Lower leg skin (tissue), 3 donors: ENCODE data around the gene RHOB.

Experiments
- CTCF ChIP-seq, 3 donors: fragments of 450-650 bp; IDR thresholded peaks; one replicate each; pipeline ENCODE4 v1.5.1; 2016; ENCODE audit warnings: antibody characterized with exemption in 3 of 3, mild to moderate bottlenecking in 3 of 3, moderate library complexity in 2 of 3
- POLR2A ChIP-seq, 2 donors: fragments of 450-650 bp; IDR thresholded peaks; one replicate each; pipeline ENCODE4 v1.6.1; 2016 to 2017; ENCODE audit warnings: antibody characterized with exemption in 2 of 2, mild to moderate bottlenecking in 1 of 2, moderate library complexity in 1 of 2

DNA sequence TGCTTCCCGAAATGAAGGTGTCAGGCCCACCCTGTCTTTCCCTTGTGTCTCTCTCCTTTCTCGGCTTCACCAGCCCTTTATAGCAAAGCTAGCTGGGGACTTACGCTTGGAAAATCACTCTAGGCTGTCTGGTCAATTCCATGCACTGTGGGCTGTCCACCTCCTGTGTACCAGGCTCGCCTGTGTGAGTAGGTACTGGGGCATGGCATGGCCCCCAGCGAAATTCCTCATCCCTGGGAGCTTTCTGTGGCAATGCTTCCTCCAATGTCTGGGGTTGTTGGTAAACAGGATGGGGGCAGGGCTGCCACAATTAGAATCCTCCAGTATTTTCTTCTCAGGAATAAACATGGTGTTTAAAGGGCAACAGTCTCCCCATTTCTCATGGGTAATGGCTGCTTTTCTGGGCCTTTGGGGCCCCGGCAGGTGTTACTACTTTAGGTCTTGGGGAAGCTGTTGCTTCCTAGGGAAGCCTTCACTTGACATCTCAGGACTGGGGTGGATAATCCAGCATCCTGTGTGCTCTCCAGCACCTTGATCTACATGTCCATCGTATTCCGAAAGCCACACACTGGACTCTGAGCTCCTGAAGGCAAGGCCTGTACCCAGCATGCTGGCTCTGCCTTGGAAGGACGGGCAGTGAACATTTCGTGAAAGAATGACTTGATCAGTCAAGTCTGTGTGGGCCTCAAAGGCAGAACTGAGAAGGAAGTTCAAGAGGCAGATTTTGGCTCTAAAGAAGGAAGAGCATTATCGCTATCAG, 21.1 kb downstream of the RHOB start:
- TF ChIP-seq CTCF (IDR thresholded peaks at IDR 0.05) (no peak), POLR2A (IDR thresholded peaks at IDR 0.05) (no peak)
